SK-N-SH (cell line): ENCODE data around the gene VAV1.

Experiments
- CHD2 ChIP-seq: fragments of 150-350 bp; IDR thresholded peaks from 2 replicates; pipeline ENCODE4 v1.6.1; 2018; ENCODE audit warnings: low read length; ENCODE audit not compliant: partially characterized antibody
- EP300 ChIP-seq, 2 experiments: IDR thresholded peaks; 2 replicates each; pipeline versions ENCODE4 v1.4.0 to v1.6.1; 2012; ENCODE audit warnings: borderline replicate concordance in 1 of 2, low read depth in 1 of 2, low read length in 1 of 2
- EZH2phosphoT487 ChIP-seq: fragments of 200-600 bp; sonication (generic); IDR thresholded peaks from 2 replicates; pipeline ENCODE4 v1.6.1; 2017; ENCODE audit warnings: low read depth, mixed run types, mild to moderate bottlenecking, antibody characterized with exemption, moderate library complexity, borderline replicate concordance
- NFIC ChIP-seq: IDR thresholded peaks from 2 replicates; pipeline ENCODE4 v1.4.0; 2012; ENCODE audit warnings: borderline replicate concordance
- POLR2AphosphoS5 ChIP-seq: IDR thresholded peaks from 2 replicates; pipeline ENCODE4 v1.6.1; 2012; ENCODE audit warnings: low read depth, low read length
- RAD21 ChIP-seq: IDR thresholded peaks from 2 replicates; pipeline ENCODE4 v1.6.1; 2012; ENCODE audit warnings: mild to moderate bottlenecking, low read length
- RFX5 ChIP-seq: IDR thresholded peaks from 2 replicates; pipeline ENCODE4 v1.6.1; 2012; ENCODE audit warnings: mild to moderate bottlenecking, improper control_type of control experiment, low read length
- RXRA ChIP-seq: IDR thresholded peaks from 2 replicates; pipeline ENCODE4 v1.4.0; 2012; ENCODE audit warnings: low read depth, mild to moderate bottlenecking, borderline replicate concordance
- TEAD4 ChIP-seq: IDR thresholded peaks from 2 replicates; pipeline ENCODE4 v1.4.0; 2012; ENCODE audit warnings: mild to moderate bottlenecking, borderline replicate concordance; ENCODE audit not compliant: insufficient read depth
- TF ChIP-seq, protein P1 (sequence below): IDR thresholded peaks from 2 replicates; pipeline ENCODE4; 2012
- TF ChIP-seq, protein P2 (sequence below): fragments of 200-600 bp; sonication (generic); IDR thresholded peaks from 2 replicates; pipeline ENCODE4 v1.6.1; 2017; ENCODE audit warnings: antibody characterized with exemption, mild to moderate bottlenecking, moderate library complexity
- TF ChIP-seq, protein P3 (sequence below): IDR thresholded peaks from 2 replicates; pipeline ENCODE4 v1.6.1; 2012; ENCODE audit warnings: mild to moderate bottlenecking, low read depth, low read length, moderate library complexity
- TF ChIP-seq, protein P4 (sequence below): IDR thresholded peaks from 2 replicates; pipeline ENCODE4 v1.4.0; 2012; ENCODE audit warnings: low read depth, borderline replicate concordance

DNA sequence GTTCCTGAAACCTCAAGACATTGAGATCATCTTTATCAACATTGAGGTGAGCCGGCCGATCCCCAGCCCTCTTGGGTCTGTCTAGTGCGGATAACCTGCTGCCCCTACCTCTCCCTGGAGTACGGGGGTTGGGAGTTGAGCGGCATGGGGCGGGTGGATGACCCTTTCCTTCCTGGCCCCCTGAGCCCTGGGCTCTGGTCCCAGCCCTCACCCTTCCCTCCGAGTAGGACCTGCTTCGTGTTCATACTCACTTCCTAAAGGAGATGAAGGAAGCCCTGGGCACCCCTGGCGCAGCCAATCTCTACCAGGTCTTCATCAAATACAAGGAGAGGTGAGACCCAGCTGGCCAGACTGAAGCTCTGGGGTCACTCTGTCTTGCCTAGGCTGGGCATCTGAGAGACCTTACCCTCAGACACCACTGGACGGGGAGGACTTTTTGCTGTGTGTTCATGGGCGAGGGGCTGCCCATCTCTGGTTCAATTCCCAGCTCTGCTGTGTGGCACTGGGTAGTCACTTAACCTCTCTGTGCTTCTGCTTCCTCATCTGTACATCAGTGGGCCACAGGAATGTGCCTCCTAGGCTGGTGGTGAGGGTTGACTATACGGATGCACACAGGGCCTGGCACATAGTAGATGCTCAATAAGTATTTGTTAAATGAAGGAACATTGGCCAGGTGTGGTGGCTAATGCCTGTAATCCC is 52.7 kb downstream of the VAV1 start:
- TF ChIP-seq, protein P1, sequence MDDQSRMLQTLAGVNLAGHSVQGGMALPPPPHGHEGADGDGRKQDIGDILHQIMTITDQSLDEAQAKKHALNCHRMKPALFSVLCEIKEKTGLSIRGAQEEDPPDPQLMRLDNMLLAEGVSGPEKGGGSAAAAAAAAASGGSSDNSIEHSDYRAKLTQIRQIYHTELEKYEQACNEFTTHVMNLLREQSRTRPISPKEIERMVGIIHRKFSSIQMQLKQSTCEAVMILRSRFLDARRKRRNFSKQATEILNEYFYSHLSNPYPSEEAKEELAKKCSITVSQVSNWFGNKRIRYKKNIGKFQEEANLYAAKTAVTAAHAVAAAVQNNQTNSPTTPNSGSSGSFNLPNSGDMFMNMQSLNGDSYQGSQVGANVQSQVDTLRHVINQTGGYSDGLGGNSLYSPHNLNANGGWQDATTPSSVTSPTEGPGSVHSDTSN = no peak
- TF ChIP-seq, protein P2, sequence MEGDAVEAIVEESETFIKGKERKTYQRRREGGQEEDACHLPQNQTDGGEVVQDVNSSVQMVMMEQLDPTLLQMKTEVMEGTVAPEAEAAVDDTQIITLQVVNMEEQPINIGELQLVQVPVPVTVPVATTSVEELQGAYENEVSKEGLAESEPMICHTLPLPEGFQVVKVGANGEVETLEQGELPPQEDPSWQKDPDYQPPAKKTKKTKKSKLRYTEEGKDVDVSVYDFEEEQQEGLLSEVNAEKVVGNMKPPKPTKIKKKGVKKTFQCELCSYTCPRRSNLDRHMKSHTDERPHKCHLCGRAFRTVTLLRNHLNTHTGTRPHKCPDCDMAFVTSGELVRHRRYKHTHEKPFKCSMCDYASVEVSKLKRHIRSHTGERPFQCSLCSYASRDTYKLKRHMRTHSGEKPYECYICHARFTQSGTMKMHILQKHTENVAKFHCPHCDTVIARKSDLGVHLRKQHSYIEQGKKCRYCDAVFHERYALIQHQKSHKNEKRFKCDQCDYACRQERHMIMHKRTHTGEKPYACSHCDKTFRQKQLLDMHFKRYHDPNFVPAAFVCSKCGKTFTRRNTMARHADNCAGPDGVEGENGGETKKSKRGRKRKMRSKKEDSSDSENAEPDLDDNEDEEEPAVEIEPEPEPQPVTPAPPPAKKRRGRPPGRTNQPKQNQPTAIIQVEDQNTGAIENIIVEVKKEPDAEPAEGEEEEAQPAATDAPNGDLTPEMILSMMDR = no peak
- TF ChIP-seq, protein P3, sequence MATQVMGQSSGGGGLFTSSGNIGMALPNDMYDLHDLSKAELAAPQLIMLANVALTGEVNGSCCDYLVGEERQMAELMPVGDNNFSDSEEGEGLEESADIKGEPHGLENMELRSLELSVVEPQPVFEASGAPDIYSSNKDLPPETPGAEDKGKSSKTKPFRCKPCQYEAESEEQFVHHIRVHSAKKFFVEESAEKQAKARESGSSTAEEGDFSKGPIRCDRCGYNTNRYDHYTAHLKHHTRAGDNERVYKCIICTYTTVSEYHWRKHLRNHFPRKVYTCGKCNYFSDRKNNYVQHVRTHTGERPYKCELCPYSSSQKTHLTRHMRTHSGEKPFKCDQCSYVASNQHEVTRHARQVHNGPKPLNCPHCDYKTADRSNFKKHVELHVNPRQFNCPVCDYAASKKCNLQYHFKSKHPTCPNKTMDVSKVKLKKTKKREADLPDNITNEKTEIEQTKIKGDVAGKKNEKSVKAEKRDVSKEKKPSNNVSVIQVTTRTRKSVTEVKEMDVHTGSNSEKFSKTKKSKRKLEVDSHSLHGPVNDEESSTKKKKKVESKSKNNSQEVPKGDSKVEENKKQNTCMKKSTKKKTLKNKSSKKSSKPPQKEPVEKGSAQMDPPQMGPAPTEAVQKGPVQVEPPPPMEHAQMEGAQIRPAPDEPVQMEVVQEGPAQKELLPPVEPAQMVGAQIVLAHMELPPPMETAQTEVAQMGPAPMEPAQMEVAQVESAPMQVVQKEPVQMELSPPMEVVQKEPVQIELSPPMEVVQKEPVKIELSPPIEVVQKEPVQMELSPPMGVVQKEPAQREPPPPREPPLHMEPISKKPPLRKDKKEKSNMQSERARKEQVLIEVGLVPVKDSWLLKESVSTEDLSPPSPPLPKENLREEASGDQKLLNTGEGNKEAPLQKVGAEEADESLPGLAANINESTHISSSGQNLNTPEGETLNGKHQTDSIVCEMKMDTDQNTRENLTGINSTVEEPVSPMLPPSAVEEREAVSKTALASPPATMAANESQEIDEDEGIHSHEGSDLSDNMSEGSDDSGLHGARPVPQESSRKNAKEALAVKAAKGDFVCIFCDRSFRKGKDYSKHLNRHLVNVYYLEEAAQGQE = no peak
- TF ChIP-seq, protein P4, sequence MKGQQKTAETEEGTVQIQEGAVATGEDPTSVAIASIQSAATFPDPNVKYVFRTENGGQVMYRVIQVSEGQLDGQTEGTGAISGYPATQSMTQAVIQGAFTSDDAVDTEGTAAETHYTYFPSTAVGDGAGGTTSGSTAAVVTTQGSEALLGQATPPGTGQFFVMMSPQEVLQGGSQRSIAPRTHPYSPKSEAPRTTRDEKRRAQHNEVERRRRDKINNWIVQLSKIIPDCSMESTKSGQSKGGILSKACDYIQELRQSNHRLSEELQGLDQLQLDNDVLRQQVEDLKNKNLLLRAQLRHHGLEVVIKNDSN = no peak
- TF ChIP-seq CHD2 = no peak
- TF ChIP-seq POLR2AphosphoS5 = no peak
- TF ChIP-seq RFX5 = no peak
- no peak for TF ChIP-seq RXRA
- TF ChIP-seq RAD21 = no peak
- no peak for TF ChIP-seq TEAD4
- no peak for TF ChIP-seq NFIC
- TF ChIP-seq EZH2phosphoT487 = no peak
- TF ChIP-seq EP300 (IDR thresholded peaks at IDR 0.05; ENCODE audit: borderline replicate concordance in 1 of 2, low read depth in 1 of 2, low read length in 1 of 2) = no peak
